ENCODE results near the gene CD74.
"Not testable (repeated sequence)": the region's sequence is repeated elsewhere in the genome, so short reads cannot be mapped to it uniquely, and the experiment has no call there.

The CD74 gene

GRCh38 chr5:150428106-150428876, 15.6 kb upstream of the CD74 start:
- Mint-ChIP-seq H3K27me3 (ENCODE audit: low read depth) (no peaks in the 10 kb centered on the region), H3K27ac (peak overlapping the region; percentile 8 to 68 (median 52)), H3K4me3 (no peak overlapping the region), H3K36me3 (ENCODE audit: low read depth) (no peaks in the 10 kb centered on the region), H3K9me3 (no peaks in the 10 kb centered on the region), H3K4me1 (peaks cover 10% of the 10 kb centered on the region)
- TF ChIP-seq CTCF (IDR thresholded peaks at IDR 0.05; ENCODE audit: unreplicated experiment in 3 of 3): no peak

- H3K27me3 Mint-ChIP-seq (ENCODE audit: low read depth); H3K27ac Mint-ChIP-seq; H3K4me1 Mint-ChIP-seq; H3K9me3 Mint-ChIP-seq; H3K4me3 Mint-ChIP-seq; H3K36me3 Mint-ChIP-seq (ENCODE audit: low read depth): not testable (repeated sequence)
Measured at GRCh38 chr5:150426165-150426564, 13.5 kb upstream of the CD74 start.

- Mint-ChIP-seq H3K9me3 (no peaks in the 10 kb centered on the region), H3K4me1 (peaks cover 2% of the 10 kb centered on the region), H3K4me3 (no peak overlapping the region)
Measured at GRCh38 chr5:150422758-150423157, 10.0 kb upstream of the CD74 start.

GRCh38 chr5:150422075-150422474, 9.4 kb upstream of the CD74 start:
- Mint-ChIP-seq H3K4me3 (no peak overlapping the region), H3K27ac (no peak overlapping the region), H3K36me3 (ENCODE audit: low read depth) (no peaks in the 10 kb centered on the region), H3K27me3 (ENCODE audit: low read depth) (no peaks in the 10 kb centered on the region), H3K4me1 (no peaks in the 10 kb centered on the region), H3K9me3 (no peaks in the 10 kb centered on the region)
- no peak for TF ChIP-seq CTCF (IDR thresholded peaks at IDR 0.05; ENCODE audit: unreplicated experiment in 3 of 3)

More at GRCh38 chr5:150422758-150423157, 10.0 kb upstream of the CD74 start:
- no peaks in the 10 kb centered on the region for H3K27me3 Mint-ChIP-seq (ENCODE audit: low read depth)
- H3K27ac Mint-ChIP-seq: no peak overlapping the region
- H3K36me3 Mint-ChIP-seq (ENCODE audit: low read depth): no peaks in the 10 kb centered on the region
- no peak for TF ChIP-seq CTCF (IDR thresholded peaks at IDR 0.05; ENCODE audit: unreplicated experiment in 3 of 3)

- H3K4me3 Mint-ChIP-seq: no peak overlapping the region
- TF ChIP-seq CTCF (IDR thresholded peaks at IDR 0.05; ENCODE audit: unreplicated experiment in 3 of 3): no peak
- no peak overlapping the region for H3K27ac Mint-ChIP-seq
- H3K4me1 Mint-ChIP-seq: no peaks in the 10 kb centered on the region
- H3K9me3 Mint-ChIP-seq: no peaks in the 10 kb centered on the region
- no peaks in the 10 kb centered on the region for H3K27me3 Mint-ChIP-seq (ENCODE audit: low read depth)
- no peaks in the 10 kb centered on the region for H3K36me3 Mint-ChIP-seq (ENCODE audit: low read depth)
Measured at GRCh38 chr5:150419630-150420270, 7.0 kb upstream of the CD74 start.

- Mint-ChIP-seq H3K27ac (peak overlapping the region in 2 of 3 experiments; percentile 89 to 95), H3K4me1 (peaks cover 19% of the 10 kb centered on the region)
- H3K27me3 Mint-ChIP-seq (ENCODE audit: low read depth); H3K36me3 Mint-ChIP-seq (ENCODE audit: low read depth); H3K4me3 Mint-ChIP-seq; H3K9me3 Mint-ChIP-seq: not testable (repeated sequence)
Measured at GRCh38 chr5:150413902-150414790, 1.4 kb upstream of the CD74 start.
